K562 (cell line): ENCODE measurements around the gene ZNF165. TPM values are rescaled to one million over a fixed set of nuclear protein-coding genes. Genes with fewer than 3 reads are reported as not detected.
A peak's percentile ranks its signal among the peaks of the same experiment; 100 is the strongest.

Experiments used
- AFF4 ChIP-seq: sonication (generic); formaldehyde crosslinking; IDR thresholded peaks from 2 replicates; pipeline ENCODE4 v1.8.0; 2023; ENCODE audit warnings: mild to moderate bottlenecking, missing genetic modification reagents
- BMI1 ChIP-seq: fragments of 150-350 bp; IDR thresholded peaks from 2 replicates; pipeline ENCODE4 v1.6.1; 2014; ENCODE audit warnings: low read length
- HOMEZ ChIP-seq: fragments of 250-450 bp; sonication (Bioruptor Pico); IDR thresholded peaks from 2 replicates; pipeline ENCODE4 v1.4.0; 2020; ENCODE audit warnings: mild to moderate bottlenecking, moderate library complexity
- LEF1 ChIP-seq: fragments of 450-650 bp; IDR thresholded peaks from 2 replicates; pipeline ENCODE4 v1.6.1; 2016; ENCODE audit warnings: mild to moderate bottlenecking
- MCM7 ChIP-seq, 2 experiments: fragments of 450-650 bp; IDR thresholded peaks; 2 replicates each; pipeline ENCODE4 v1.6.1; 2016 to 2018
- MITF ChIP-seq: IDR thresholded peaks from 2 replicates; pipeline ENCODE4 v1.6.1; 2014; ENCODE audit warnings: antibody characterized with exemption
- OTX1 ChIP-seq: fragments of 450-650 bp; formaldehyde crosslinking; IDR thresholded peaks from 2 replicates; pipeline ENCODE4 v1.4.0; 2022; ENCODE audit warnings: mild to moderate bottlenecking
- PPARD ChIP-seq: fragments of 250-450 bp; sonication (Bioruptor Pico); IDR thresholded peaks from 2 replicates; pipeline ENCODE4 v1.8.0; 2022; ENCODE audit warnings: inconsistent platforms, mild to moderate bottlenecking, moderate library complexity
- SMARCA4 ChIP-seq: fragments of 450-650 bp; IDR thresholded peaks from 2 replicates; pipeline ENCODE4 v1.6.1; 2016
- SREBF2 ChIP-seq: sonication (generic); formaldehyde crosslinking; IDR thresholded peaks from 2 replicates; pipeline ENCODE4 v1.4.0; 2020; ENCODE audit warnings: mild to moderate bottlenecking, missing genetic modification reagents
- TCF7 ChIP-seq: sonication (generic); IDR thresholded peaks from 2 replicates; pipeline ENCODE4 v1.6.1; 2016; ENCODE audit warnings: antibody characterized with exemption, borderline replicate concordance
- ZNF143 ChIP-seq: sonication (generic); formaldehyde crosslinking; IDR thresholded peaks from 2 replicates; pipeline ENCODE4 v1.9.0; 2022; ENCODE audit warnings: mild to moderate bottlenecking, missing genetic modification reagents
- ZNF431 ChIP-seq: sonication (generic); formaldehyde crosslinking; IDR thresholded peaks from 2 replicates; pipeline ENCODE4 v1.8.0; 2022; ENCODE audit warnings: mild to moderate bottlenecking, missing genetic modification reagents
- ZNF778 ChIP-seq: fragments of 450-650 bp; formaldehyde crosslinking; IDR thresholded peaks from 2 replicates; pipeline ENCODE4 v1.4.0; 2020; ENCODE audit warnings: mild to moderate bottlenecking, moderate library complexity
- polyA plus RNA-seq, 8 experiments: library from polyadenylated mRNA; depleted of rRNA in 4 of 8; stranded (reverse) in 5 of 8; unstranded in 3 of 8; fragments of >200 nt; fragmentation: Nextera tagmentation in 2 of 8; fragmentation: Illumina TruSeq in 1 of 8; extraction: Ambion mirVana in 2 of 8; extraction: Trizol in 1 of 8; gene quantifications; 2 replicates each; pipeline versions ENCODE4 v1.2.1 to v1.2.3, GENCODE V29; 2011 to 2014; ENCODE audit warnings: inconsistent platforms in 1 of 8, missing spikeins in 1 of 8
- total RNA-seq, 7 experiments: library from RNA; depleted of rRNA in 6 of 7; stranded (reverse); fragments of >200 nt in 6 of 7; fragmentation: Illumina TruSeq in 2 of 7; extraction: Trizol in 2 of 7; gene quantifications; 2 replicates each; pipeline versions ENCODE4 v1.2.1 to v1.2.3, GENCODE V29; 2011 to 2021; ENCODE audit warnings: low replicate concordance in 1 of 7

Gene ZNF165
- total and polyA plus RNA-seq, 9 of the 15 experiments (the other 6 are each of a cell fraction or from before 2014, with no cell fraction given) = 0.82 to 3.6 (median 1.2) TPM

- 0 out of 2 replicates have a peak, but pooled peaks have one; percentile 16 for TF ChIP-seq LEF1
- TF ChIP-seq ZNF143 = no peak
- no peak for TF ChIP-seq MCM7 (IDR thresholded peaks at IDR 0.05)
- TF ChIP-seq SREBF2 (CRISPR knock-in tag) = no peak
- TF ChIP-seq SMARCA4 = no peak; the same call in 1 of the 2 replicates
- no peak for TF ChIP-seq PPARD (CRISPR knock-in tag)
- TF ChIP-seq MITF = no peak
- TF ChIP-seq ZNF431 (CRISPR knock-in tag) = no peak
- TF ChIP-seq AFF4 (CRISPR knock-in tag) = peak; percentile 72
- peak; percentile 8; the same call in 1 of the 2 replicates for TF ChIP-seq TCF7
- 0 out of 2 replicates have a peak, but pooled peaks have one; percentile 78 for TF ChIP-seq OTX1
- TF ChIP-seq ZNF778 (CRISPR knock-in tag) = no peak
- TF ChIP-seq HOMEZ (CRISPR knock-in tag) = no peak
- TF ChIP-seq BMI1 = no peak
These were observed 24.2 kb downstream of the ZNF165 start (continued) for GRCh38 chr6:28104392-28105244.
